ENCODE results near the gene LDAH. TPM values are rescaled to one million over a fixed set of nuclear protein-coding genes. Genes with fewer than 3 reads are reported as not detected.
A peak's percentile ranks its signal among the peaks of the same experiment; 100 is the strongest.

The LDAH gene
- total and polyA plus RNA-seq, 2 donors: 10.8 to 28.2 TPM

DNA sequence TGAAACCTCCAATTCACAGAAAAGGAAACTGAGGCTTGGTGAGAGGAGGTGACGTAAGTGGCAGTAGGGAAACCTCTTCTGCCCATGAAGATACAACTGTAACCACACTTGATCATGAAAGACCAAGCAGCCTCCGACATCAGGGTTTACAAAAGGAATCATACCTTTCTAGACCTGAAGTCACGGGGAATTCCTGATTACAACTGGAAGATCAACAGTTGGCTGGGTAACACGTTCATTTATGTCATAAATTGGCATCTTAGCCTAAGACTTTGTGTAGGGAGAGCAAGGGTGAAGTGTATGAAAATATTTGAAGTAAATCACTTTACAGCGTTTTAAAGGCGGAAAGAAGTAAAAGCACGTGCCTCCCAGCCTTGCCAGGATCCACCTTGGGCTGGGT is 172.9 kb downstream of the LDAH start:
- Histone ChIP-seq H3K4me1 (ENCODE audit: insufficient read depth) (peaks cover 1% of the 10 kb centered on the region), H3K36me3 (ENCODE audit: insufficient read depth) (no peaks in the 10 kb centered on the region), H3K27ac (ENCODE audit: low read depth) (no peak overlapping the region), H3K4me3 (ENCODE audit: low read depth, low read length) (peak overlapping the region; percentile 52)
- WGBS: 59% methylated on average over 7 of the region's 7 CpGs
- DNase-seq (ENCODE audit: extremely low spot score): no peak

DNA sequence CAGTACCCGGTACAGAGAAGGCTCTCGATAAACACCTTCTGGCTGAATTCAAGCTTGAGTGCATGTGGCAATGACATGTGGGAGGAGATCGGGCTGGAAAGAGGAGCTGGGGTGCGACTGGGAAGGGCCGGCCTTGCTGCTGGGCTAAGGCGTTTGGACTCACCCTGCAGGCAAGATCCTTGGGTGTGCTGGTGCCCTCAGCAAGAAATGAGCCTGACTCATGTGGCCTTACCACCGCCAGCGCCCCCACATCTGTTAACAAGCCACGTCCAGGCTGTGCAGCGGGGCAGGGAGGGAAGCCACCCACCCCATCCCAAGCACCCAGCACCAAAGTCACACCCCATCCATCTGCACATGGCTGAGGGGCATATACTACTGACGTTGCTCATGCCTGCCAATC is 173.3 kb downstream of the LDAH start:
- no peak overlapping the region for H3K27ac ChIP-seq (ENCODE audit: low read depth)
- 79% methylated on average over 11 of the region's 11 CpGs for WGBS
- H3K4me3 ChIP-seq (ENCODE audit: low read depth, low read length): no peak overlapping the region

DNA sequence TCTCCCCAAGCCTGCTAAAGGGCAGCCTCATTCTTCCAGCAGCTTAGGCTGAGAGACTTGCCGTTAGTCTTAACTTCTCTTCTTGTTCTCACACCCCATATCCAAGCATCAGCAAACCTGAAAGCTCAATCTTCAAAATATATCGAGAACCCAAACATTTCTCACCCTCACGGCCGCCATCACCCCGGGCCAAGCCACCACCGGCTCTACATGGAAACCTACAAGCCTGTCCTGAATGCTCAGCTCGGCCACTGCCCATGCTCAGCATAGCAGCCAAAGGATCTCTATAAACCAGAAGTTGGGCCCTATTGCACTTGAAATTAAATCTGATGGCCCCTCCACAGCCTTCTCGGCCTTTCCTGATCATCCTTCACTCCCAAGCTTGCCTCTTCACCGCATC is 174.1 kb downstream of the LDAH start:
- Histone ChIP-seq H3K4me1 (ENCODE audit: insufficient read depth) (peaks cover 1% of the 10 kb centered on the region), H3K36me3 (ENCODE audit: insufficient read depth) (no peaks in the 10 kb centered on the region), H3K27ac (ENCODE audit: low read depth) (no peak overlapping the region), H3K4me3 (ENCODE audit: low read depth, low read length) (no peak overlapping the region)
- WGBS: 93% methylated on average over 9 of the region's 9 CpGs
- no peak for DNase-seq (ENCODE audit: extremely low spot score)

More for the DNA sequence above, 173.3 kb downstream of the LDAH start:
- DNase-seq (ENCODE audit: extremely low spot score): no peak
- Histone ChIP-seq H3K4me1 (ENCODE audit: insufficient read depth) (peaks cover 1% of the 10 kb centered on the region), H3K36me3 (ENCODE audit: insufficient read depth) (no peaks in the 10 kb centered on the region)

DNA sequence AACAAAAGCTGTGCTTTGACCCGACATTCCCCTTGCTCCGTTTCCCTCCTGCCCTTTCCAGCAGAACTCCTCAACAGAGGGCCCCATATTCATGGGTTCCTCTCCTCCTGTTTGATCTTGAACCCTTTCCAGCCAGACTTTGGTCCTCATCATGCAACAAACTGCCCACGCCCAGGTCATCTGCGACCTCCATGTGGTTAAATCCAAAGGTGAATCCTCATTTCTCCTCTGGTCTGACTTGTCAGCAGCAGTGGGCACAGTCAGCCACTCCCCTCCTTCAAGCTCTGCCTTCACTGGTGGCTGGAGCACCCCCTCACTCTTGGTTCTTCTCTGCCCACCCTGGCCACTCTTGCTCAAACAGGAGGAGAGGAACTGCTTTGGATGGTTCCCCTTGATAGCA is 174.7 kb downstream of the LDAH start:
- Histone ChIP-seq H3K4me1 (ENCODE audit: insufficient read depth) (peaks cover 1% of the 10 kb centered on the region), H3K4me3 (ENCODE audit: low read depth, low read length) (no peak overlapping the region), H3K36me3 (ENCODE audit: insufficient read depth) (no peaks in the 10 kb centered on the region), H3K27ac (ENCODE audit: low read depth) (no peak overlapping the region)
- WGBS: 90% methylated on average over 4 of the region's 4 CpGs
- DNase-seq (ENCODE audit: extremely low spot score): no peak

DNA sequence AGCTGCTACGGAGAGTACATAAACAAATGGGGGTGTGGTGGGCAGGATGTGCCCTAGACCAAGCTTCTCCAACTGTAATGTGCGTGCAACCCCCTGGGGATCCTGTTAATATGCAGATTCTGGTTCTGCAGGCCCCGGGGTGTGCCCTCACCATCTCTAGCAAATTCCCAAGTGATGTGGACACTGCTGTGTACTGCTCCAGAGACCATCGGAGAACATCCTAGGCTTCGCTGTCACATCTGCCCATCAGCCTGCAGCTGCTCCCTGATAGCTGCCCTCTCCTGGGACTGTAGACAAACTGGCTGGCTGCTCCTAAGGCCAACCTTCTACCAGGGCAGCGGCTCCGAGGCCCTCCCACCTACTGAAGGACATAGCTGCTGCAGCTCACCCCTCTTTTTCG is 175.2 kb downstream of the LDAH start:
- Histone ChIP-seq H3K36me3 (ENCODE audit: insufficient read depth) (no peaks in the 10 kb centered on the region), H3K4me3 (ENCODE audit: low read depth, low read length) (no peak overlapping the region), H3K27ac (ENCODE audit: low read depth) (no peak overlapping the region), H3K4me1 (ENCODE audit: insufficient read depth) (peaks cover 1% of the 10 kb centered on the region)
- DNase-seq (ENCODE audit: extremely low spot score): no peak
- 79% methylated on average over 8 of the region's 8 CpGs for WGBS

DNA sequence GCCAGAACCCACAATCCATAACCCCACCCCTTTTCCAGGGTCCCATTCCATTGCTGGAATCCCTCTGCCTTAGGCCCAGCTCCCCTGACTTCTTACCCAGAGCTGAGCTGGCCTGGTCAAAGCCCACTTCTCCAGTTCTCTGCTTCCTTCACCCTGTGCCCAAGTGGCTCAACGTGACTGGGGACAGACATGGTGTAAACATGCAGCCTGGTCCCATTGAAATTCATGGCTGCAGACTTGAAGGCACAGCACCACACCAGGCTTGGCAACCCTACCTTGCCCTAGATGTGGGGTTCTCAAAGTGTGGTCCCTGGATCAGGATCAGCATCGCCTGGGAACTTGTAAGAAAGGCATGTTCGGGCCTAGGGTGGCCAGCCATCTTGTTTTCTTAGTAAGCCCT is 175.7 kb downstream of the LDAH start:
- no peak for DNase-seq (ENCODE audit: extremely low spot score)
- peaks cover 1% of the 10 kb centered on the region for H3K4me1 ChIP-seq (ENCODE audit: insufficient read depth)
- 93% methylated on average over 3 of the region's 3 CpGs for WGBS
- H3K36me3 ChIP-seq (ENCODE audit: insufficient read depth): no peaks in the 10 kb centered on the region
- H3K27ac ChIP-seq (ENCODE audit: low read depth): no peak overlapping the region
- H3K4me3 ChIP-seq (ENCODE audit: low read depth, low read length): no peak overlapping the region

DNA sequence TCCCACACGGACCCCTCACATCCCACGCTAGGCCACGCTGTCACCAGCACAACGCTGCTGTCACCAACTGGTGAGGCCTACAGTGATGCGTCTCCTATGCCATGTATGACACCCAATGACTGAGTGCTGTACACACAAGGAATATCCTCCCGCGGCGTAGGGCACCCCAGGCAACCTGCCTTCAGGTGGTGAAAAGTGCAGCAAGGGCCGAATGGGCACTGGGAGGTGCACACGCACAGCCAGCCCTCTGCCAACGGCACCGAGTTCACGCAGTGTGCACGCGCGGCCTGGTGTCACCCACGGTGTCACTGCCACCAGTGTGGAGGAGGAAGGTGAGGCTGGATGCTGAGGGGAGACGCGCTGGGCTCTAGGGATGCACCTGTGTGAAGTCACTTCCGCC is 176.5 kb downstream of the LDAH start:
- Histone ChIP-seq H3K4me1 (ENCODE audit: insufficient read depth) (peaks cover 1% of the 10 kb centered on the region), H3K27ac (ENCODE audit: low read depth) (no peak overlapping the region), H3K4me3 (ENCODE audit: low read depth, low read length) (no peak overlapping the region), H3K36me3 (ENCODE audit: insufficient read depth) (no peaks in the 10 kb centered on the region)
- no peak for DNase-seq (ENCODE audit: extremely low spot score)
- 95% methylated on average over 20 of the region's 20 CpGs for WGBS

DNA sequence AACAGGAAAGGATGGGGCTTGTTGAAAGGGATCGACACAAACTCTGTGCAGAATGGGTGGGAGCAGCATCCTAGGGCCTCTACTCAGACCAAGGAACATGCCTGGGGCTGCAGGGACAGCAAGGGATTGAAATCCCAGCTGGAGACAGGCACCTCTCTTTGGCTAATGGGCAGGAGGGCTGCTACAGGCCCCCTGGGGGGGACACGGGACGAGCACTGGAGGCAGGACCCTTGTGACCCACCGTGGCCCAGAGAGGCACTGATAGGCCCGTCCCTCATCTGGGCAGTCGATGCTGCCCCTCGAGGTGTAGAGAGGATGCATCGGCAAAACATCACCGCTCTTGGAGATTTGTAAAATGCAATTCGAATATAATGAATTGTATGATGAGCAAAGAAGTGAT is 177.1 kb downstream of the LDAH start:
- no peak overlapping the region for H3K4me3 ChIP-seq (ENCODE audit: low read depth, low read length)
- no peak overlapping the region for H3K27ac ChIP-seq (ENCODE audit: low read depth)
- DNase-seq (ENCODE audit: extremely low spot score): no peak
- peaks cover 1% of the 10 kb centered on the region for H3K4me1 ChIP-seq (ENCODE audit: insufficient read depth)
- 88% methylated on average over 10 of the region's 10 CpGs for WGBS
- H3K36me3 ChIP-seq (ENCODE audit: insufficient read depth): no peaks in the 10 kb centered on the region

DNA sequence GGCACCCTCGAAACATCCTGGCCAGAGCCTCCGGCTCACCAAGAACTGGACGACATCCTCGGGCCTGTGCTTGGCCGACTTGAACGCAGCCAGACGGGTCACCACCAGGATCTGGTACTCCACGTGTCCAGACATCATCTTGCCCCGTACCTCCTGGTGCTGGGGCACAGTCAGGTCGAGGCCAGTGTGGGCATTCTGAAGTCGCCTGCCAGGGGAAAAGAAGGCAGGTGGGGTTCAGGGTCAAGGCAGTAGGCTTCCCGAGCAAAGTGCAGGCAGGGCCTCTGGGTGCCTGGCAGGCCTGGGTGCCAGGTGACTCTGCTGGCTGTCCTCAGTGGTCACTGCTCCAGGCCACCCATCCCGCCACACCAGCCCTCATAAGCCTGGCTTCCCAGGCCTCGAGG is 177.6 kb downstream of the LDAH start:
- WGBS: 93% methylated on average over 14 of the region's 14 CpGs
- H3K27ac ChIP-seq (ENCODE audit: low read depth): no peak overlapping the region

DNA sequence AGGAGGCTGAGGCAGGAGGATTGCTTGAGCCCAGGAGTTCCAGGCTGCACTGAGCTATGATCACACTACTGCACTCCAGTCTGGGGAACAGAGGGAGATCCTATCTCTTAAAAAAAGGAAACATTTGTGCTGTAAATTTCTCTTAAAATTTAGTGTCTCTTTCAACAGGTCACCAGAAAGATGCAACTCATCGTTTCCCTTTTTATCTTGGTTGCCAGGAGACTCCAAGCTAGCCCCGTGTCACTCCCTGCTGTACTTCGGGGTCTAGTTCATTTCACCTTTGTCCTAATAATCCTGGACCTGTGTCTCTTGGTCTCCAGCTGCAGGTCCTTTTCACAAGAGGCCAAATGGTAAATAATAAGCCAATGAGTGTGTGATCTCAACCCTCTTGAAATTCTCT is 179.1 kb downstream of the LDAH start:
- no peak for DNase-seq (ENCODE audit: extremely low spot score)
- H3K4me1 ChIP-seq (ENCODE audit: insufficient read depth): peaks cover under 1% of the 10 kb centered on the region
- no peak overlapping the region for H3K4me3 ChIP-seq (ENCODE audit: low read depth, low read length)
- 68% methylated on average over 3 of the region's 3 CpGs for whole genome bisulfite sequencing
- no peak overlapping the region for H3K27ac ChIP-seq (ENCODE audit: low read depth)
- H3K36me3 ChIP-seq (ENCODE audit: insufficient read depth): no peaks in the 10 kb centered on the region

More for the DNA sequence above, 177.6 kb downstream of the LDAH start:
- H3K4me3 ChIP-seq (ENCODE audit: low read depth, low read length): no peak overlapping the region
- no peaks in the 10 kb centered on the region for H3K36me3 ChIP-seq (ENCODE audit: insufficient read depth)
- no peak for DNase-seq (ENCODE audit: extremely low spot score)
- peaks cover 1% of the 10 kb centered on the region for H3K4me1 ChIP-seq (ENCODE audit: insufficient read depth)

DNA sequence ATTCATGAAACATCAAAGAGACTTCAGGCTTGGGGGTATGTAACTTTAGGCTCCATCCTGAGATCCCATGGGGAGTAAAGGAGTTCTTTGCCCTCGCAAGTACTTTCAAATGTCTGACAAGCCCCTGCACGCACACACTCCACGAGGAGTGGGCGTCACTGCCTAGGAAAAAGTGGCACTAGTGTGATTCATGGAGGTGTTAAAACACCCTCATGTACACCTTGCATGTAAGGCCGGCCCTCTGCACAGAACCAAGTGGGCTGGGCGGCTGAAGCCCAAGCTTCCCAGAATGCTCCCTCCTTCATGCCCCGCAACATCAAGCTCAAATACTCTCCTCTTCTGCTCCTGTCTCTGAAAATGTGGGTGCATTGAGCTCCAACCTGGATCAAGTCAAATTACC is 179.8 kb downstream of the LDAH start:
- no peak overlapping the region for H3K4me3 ChIP-seq (ENCODE audit: low read depth, low read length)
- no peaks in the 10 kb centered on the region for H3K4me1 ChIP-seq (ENCODE audit: insufficient read depth)
- DNase-seq (ENCODE audit: extremely low spot score): no peak
- H3K27ac ChIP-seq (ENCODE audit: low read depth): no peak overlapping the region
- 90% methylated on average over 7 of the region's 7 CpGs for WGBS
- H3K36me3 ChIP-seq (ENCODE audit: insufficient read depth): no peaks in the 10 kb centered on the region

DNA sequence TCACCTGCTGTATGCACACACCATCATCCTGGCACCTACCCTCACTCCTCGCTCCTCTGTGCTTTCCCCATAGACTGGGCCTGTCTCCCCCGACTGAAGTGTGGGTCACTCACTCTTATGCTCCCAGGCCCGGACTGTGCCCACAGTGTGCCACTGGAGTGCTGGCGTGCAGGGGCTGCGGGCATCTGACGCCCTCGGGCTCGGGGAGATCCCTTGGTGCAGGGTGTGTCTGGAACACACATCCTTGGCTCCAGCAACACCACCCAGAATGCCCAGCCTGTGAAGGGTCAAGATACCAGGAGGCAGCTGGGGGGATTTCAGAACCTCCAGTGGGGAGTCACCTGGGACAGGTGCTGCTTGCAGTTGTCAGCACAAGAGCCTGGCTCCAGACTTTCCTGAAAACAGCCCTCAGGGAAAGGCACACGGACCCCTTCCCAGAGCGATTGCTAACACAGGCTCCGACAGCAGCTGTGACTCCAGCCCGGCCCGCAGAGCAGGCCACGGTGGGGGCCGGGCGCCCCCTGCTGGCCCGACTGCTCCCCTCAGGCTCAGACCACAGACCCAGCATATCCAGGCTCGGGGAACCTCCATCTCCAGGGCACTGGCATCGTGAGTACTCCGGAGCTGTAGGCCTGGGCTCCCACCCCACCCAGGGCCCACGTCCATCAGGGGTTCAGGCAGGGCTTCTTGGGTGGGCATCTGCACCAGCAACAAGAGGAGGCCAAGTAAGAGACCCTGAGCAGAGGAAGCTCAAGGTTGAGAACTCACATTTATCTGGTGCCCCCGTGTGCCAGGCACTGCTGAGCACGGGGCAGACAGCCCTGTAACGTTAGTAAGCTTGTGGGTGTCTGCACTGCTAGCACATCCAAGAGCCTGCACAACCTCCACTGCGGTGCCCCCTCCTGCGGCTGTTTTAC is 180.6 kb downstream of the LDAH start:
- Histone ChIP-seq H3K4me1 (ENCODE audit: insufficient read depth) (no peaks in the 10 kb centered on the region), H3K36me3 (ENCODE audit: insufficient read depth) (no peaks in the 10 kb centered on the region), H3K4me3 (ENCODE audit: low read depth, low read length) (no peak overlapping the region), H3K27ac (ENCODE audit: low read depth) (no peak overlapping the region)
- 36% methylated on average over 26 of the region's 26 CpGs for WGBS
- DNase-seq (ENCODE audit: extremely low spot score): no peak

DNA sequence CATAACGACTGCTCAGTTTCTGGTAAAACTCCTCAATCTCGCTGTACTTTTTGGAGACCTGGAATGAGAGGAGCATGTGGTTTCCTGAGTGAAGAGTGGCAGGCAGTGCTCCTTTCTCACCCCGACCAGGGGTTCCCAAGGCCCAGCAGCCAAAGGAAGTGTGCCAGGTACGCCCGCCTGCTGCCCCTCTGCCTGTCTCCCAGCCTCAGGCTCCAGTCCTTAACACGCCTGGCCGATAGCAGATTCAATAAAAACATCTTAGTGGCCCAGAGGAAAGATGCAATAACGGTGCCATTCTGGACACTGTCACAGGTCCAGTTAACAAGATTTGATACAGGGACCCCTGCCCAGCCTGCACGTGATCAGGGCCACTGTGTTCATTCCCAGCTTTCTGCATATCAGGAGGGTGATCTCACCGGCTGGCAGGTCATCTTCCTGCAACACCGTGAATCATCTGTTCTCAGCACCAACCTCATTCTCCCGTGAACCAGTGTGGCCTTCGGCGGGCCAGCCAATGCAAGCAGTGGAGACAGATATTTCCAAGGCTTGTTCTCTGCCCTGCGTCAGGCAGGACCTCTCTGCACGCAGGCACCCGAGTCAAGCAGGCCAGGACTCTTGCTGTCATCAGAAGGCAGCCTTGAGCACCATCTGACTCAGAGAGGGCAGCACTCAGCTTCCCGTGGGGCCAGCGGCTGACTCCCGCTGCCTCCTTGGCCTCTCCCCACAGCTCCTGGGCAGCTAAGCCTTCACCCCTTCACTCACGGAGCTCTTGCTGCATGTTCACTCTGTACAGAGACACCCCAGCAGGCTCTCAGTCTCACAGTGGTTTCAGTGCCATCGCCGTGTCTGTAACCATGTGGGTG is 181.5 kb downstream of the LDAH start:
- Histone ChIP-seq H3K36me3 (ENCODE audit: insufficient read depth) (no peaks in the 10 kb centered on the region), H3K4me1 (ENCODE audit: insufficient read depth) (no peaks in the 10 kb centered on the region), H3K4me3 (ENCODE audit: low read depth, low read length) (no peak overlapping the region), H3K27ac (ENCODE audit: low read depth) (no peak overlapping the region)
- DNase-seq (ENCODE audit: extremely low spot score): no peak
- WGBS: 59% methylated on average over 23 of the region's 23 CpGs
